CD4-positive, alpha-beta T cell (primary cell): ENCODE measurements around the gene C6orf141. TPM values are rescaled to one million over a fixed set of nuclear protein-coding genes. Genes with fewer than 3 reads are reported as not detected.

Experiments
- ATAC-seq: fragments of 200-7000 bp; cut with Tn5 transposase; one replicate; pipeline ENCODE4 v1.10.0; 2022; ENCODE audit warnings: mild to moderate bottlenecking; ENCODE audit not compliant: poor library complexity
- CTCF ChIA-PET: fragments of 350-600 bp; sonication (Branson Sonifier 250); formaldehyde crosslinking; loops from one replicate; lab custom pipeline; 2021; ENCODE audit warnings: antibody characterized with exemption, inconsistent platforms; lab: Charles Lee
- POLR2A ChIA-PET: fragments of 350-600 bp; sonication (Branson Sonifier 250); formaldehyde crosslinking; loops from one replicate; lab custom pipeline; 2021; ENCODE audit warnings: antibody characterized with exemption, inconsistent platforms; lab: Charles Lee
- DNase-seq, 14 experiments: peaks; one replicate each; pipeline ENCODE4 v3.0.0-alpha.2; 2013 to 2020; ENCODE audit warnings: mixed read lengths in 2 of 14
- H3K27ac ChIP-seq, 2 donors: one replicate each; pipeline versions ENCODE4 v1.5.1 to v1.7.0; 2013; ENCODE audit warnings: low read length in 2 of 2, low read depth in 1 of 2, mild to moderate bottlenecking in 1 of 2
- H3K27me3 ChIP-seq, 2 experiments: 1 replicate in 1 of 2; 2 replicates in 1 of 2; pipeline versions ENCODE4 v1.6.1 to v1.7.0; 2013; ENCODE audit warnings: low read length in 2 of 2, control low read depth in 1 of 2, mild to moderate bottlenecking in 1 of 2, moderate library complexity in 1 of 2; ENCODE audit not compliant: insufficient read depth in 2 of 2, control insufficient read depth in 1 of 2
- H3K36me3 ChIP-seq: one replicate; pipeline ENCODE4 v1.6.1; 2013; ENCODE audit warnings: low read length, control low read depth; ENCODE audit not compliant: insufficient read depth
- H3K4me1 ChIP-seq: one replicate; pipeline ENCODE4 v1.6.1; 2013; ENCODE audit warnings: low read length, control low read depth; ENCODE audit not compliant: insufficient read depth
- H3K4me3 ChIP-seq: one replicate; pipeline ENCODE4 v1.5.1; 2013; ENCODE audit warnings: mild to moderate bottlenecking, low read length, moderate library complexity
- H3K9me3 ChIP-seq, 2 experiments: 1 replicate in 1 of 2; 2 replicates in 1 of 2; pipeline versions ENCODE4 v1.6.1 to v1.7.0; 2013; ENCODE audit warnings: low read length in 2 of 2, mild to moderate bottlenecking in 2 of 2, control low read depth in 1 of 2, moderate library complexity in 1 of 2; ENCODE audit not compliant: control insufficient read depth in 1 of 2, insufficient read depth in 1 of 2
- H3K27ac Mint-ChIP-seq: one replicate; pipeline ENCODE4 v1.8.0; 2020; ENCODE audit warnings: mixed read lengths
- H3K27me3 Mint-ChIP-seq: one replicate; pipeline ENCODE4 v1.8.0; 2021; ENCODE audit warnings: mixed read lengths
- H3K36me3 Mint-ChIP-seq: one replicate; pipeline ENCODE4 v1.8.0; 2021; ENCODE audit warnings: low read depth, mixed read lengths
- H3K4me1 Mint-ChIP-seq: one replicate; pipeline ENCODE4 v1.8.0; 2021; ENCODE audit warnings: low read depth, mixed read lengths
- H3K4me3 Mint-ChIP-seq: one replicate; pipeline ENCODE4 v1.8.0; 2020; ENCODE audit warnings: mild to moderate bottlenecking, mixed read lengths
- H3K9me3 Mint-ChIP-seq: one replicate; pipeline ENCODE4 v1.8.0; 2020; ENCODE audit warnings: mixed read lengths
- intact Hi-C, 2 experiments: fragments of 100-400 bp; cut with DNase I in 1 of 2; cut with micrococcal nuclease in 1 of 2; formaldehyde crosslinking; loops; one replicate each; pipeline versions ENCODE4 v1.15.1 to v1.9.0; 2023 to 2025; cut with DNase I, micrococcal nuclease
- total RNA-seq, 174 experiments: library from RNA in 2 of 174; stranded (reverse) in 2 of 174; gene quantifications; one replicate each; pipeline ENCODE4 v1.2.3 and lab custom pipeline; 2021 to 2026
- TF ChIP-seq, protein P1 (sequence below): fragments of 200-600 bp; IDR thresholded peaks from one replicate; pipeline ENCODE4 v1.8.0; 2022; ENCODE audit warnings: antibody characterized with exemption, mild to moderate bottlenecking

The C6orf141 gene
- total RNA-seq, 2 experiments from 2014 or later, result not detected

DNA sequence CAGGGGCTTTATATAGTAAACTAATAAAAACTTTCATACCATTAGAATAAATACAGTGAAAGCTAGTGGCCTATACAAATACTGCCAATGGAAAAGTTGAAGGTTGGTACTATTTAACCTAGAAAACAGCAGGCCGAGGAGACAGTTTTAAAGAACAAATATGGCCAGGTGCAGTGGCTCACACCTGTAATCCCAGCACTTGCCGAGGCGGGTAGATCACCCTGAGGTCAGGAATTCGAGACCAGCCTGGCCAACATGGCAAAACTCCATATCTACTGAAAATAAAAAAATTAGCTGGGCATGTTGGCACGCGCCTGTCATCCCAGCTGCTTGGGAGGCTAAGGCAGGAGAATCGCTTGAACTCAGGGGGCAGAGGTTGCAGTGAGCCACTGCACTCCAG lies 25.9 kb upstream of the C6orf141 start:
- H3K4me1 ChIP-seq, result no peaks in the 10 kb centered on the region
- ATAC-seq (no peak), DNase-seq (no peak)
- H3K9me3 ChIP-seq, result no peaks in the 10 kb centered on the region
- H3K27me3 ChIP-seq, result no peaks in the 10 kb centered on the region
- Mint-ChIP-seq H3K4me3 (no peak overlapping the region), H3K27me3 (peaks cover 10% of the 10 kb centered on the region), H3K4me1 (no peaks in the 10 kb centered on the region), H3K27ac (no peak overlapping the region), H3K36me3 (no peaks in the 10 kb centered on the region), H3K9me3 (no peaks in the 10 kb centered on the region)
- intact Hi-C loops, result no loop called here
- ChIA-PET POLR2A (no interaction called here), CTCF (no interaction called here)
- TF ChIP-seq, protein P1, sequence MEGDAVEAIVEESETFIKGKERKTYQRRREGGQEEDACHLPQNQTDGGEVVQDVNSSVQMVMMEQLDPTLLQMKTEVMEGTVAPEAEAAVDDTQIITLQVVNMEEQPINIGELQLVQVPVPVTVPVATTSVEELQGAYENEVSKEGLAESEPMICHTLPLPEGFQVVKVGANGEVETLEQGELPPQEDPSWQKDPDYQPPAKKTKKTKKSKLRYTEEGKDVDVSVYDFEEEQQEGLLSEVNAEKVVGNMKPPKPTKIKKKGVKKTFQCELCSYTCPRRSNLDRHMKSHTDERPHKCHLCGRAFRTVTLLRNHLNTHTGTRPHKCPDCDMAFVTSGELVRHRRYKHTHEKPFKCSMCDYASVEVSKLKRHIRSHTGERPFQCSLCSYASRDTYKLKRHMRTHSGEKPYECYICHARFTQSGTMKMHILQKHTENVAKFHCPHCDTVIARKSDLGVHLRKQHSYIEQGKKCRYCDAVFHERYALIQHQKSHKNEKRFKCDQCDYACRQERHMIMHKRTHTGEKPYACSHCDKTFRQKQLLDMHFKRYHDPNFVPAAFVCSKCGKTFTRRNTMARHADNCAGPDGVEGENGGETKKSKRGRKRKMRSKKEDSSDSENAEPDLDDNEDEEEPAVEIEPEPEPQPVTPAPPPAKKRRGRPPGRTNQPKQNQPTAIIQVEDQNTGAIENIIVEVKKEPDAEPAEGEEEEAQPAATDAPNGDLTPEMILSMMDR, result no peak
- no peak overlapping the region for H3K4me3 ChIP-seq
- H3K27ac ChIP-seq, result no peak overlapping the region
- H3K36me3 ChIP-seq, result no peaks in the 10 kb centered on the region

DNA sequence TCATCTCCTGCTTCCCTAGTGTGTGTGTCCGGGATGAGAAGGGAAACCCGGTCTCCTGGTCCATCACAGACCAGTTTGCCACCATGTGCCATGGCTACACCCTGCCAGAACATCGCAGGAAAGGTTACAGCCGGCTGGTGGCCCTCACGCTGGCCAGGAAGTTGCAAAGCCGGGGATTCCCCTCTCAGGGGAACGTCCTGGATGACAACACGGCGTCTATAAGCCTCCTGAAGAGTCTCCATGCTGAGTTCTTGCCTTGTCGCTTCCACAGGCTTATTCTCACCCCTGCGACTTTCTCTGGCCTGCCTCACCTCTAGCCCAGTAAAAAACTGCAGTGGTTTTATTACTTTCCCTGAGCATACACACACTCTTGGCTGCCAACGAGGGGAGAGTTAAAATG lies 23.9 kb upstream of the C6orf141 start:
- CTCF ChIA-PET, result no interaction called here
- Mint-ChIP-seq H3K36me3 (no peaks in the 10 kb centered on the region), H3K9me3 (no peaks in the 10 kb centered on the region), H3K27me3 (peaks cover 16% of the 10 kb centered on the region), H3K4me1 (no peaks in the 10 kb centered on the region), H3K27ac (no peak overlapping the region), H3K4me3 (no peak overlapping the region)
- Histone ChIP-seq H3K27ac (no peak overlapping the region), H3K36me3 (no peaks in the 10 kb centered on the region), H3K9me3 (no peaks in the 10 kb centered on the region), H3K27me3 (no peaks in the 10 kb centered on the region), H3K4me1 (no peaks in the 10 kb centered on the region), H3K4me3 (no peak overlapping the region)
- TF ChIP-seq, protein P1, result no peak
- intact Hi-C loops, result no loop called here
- DNase-seq (no peak), ATAC-seq (no peak)
- POLR2A ChIA-PET, result no interaction called here

DNA sequence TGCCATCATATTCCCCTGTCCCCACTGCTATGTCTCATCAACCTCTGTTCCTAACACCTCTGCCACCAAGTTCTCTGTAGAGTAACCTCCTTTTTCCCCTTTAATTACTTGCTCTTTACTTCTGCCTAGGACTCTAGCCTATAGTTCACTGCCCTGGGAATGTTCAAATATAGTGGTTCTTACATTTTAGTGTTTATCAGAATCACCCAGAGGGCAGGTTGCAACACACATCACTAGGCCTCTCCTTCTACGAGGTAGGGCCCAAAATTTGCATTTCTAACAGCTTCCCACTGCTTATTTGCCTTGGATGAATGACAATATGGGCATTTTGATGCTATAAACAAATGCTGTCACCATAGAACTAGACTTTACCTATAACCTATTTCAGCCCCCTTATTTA lies 23.1 kb upstream of the C6orf141 start:
- H3K36me3 Mint-ChIP-seq, result no peaks in the 10 kb centered on the region
- TF ChIP-seq, protein P1, result no peak

More for the DNA sequence above, 23.1 kb upstream of the C6orf141 start:
- DNase-seq, result no peak
- CTCF ChIA-PET, result no interaction called here
- H3K9me3 ChIP-seq, result no peaks in the 10 kb centered on the region
- POLR2A ChIA-PET, result no interaction called here
- peaks cover 22% of the 10 kb centered on the region for H3K27me3 Mint-ChIP-seq
- intact Hi-C loops, result no loop called here
- peaks cover 3% of the 10 kb centered on the region for H3K4me1 Mint-ChIP-seq
- H3K4me1 ChIP-seq, result no peaks in the 10 kb centered on the region
- H3K36me3 ChIP-seq, result no peaks in the 10 kb centered on the region
- H3K4me3 ChIP-seq, result no peak overlapping the region
- no peaks in the 10 kb centered on the region for H3K27me3 ChIP-seq
- H3K27ac ChIP-seq, result no peak overlapping the region
- H3K27ac Mint-ChIP-seq, result no peak overlapping the region
- ATAC-seq, result no peak
- H3K4me3 Mint-ChIP-seq, result no peak overlapping the region
- no peaks in the 10 kb centered on the region for H3K9me3 Mint-ChIP-seq
